Stimulated activated CD4-positive, alpha-beta T cell treated with anti-CD3 and anti-CD28 coated beads, TNF-alpha, amount 100 ng/mL, for 1 hour (primary cell): Measurements from ENCODE around the gene CCL2.
"Not testable (repeated sequence)": the region's sequence is repeated elsewhere in the genome, so short reads cannot be mapped to it uniquely, and the experiment has no call there.

Experiments
- DNase-seq, 3 donors: peaks; one replicate each; pipeline ENCODE4 v3.0.0-alpha.2; 2020; ENCODE audit warnings: low read depth in 3 of 3, low spot score in 1 of 3

The CCL2 gene

GRCh38 chr17:34254651-34255380 lies at the start of gene CCL2:
Gene CCL2, plus strand, starts transcription at chr17:34255285. Its CDS starts 65 bp downstream, at chr17:34255350.
- DNase-seq = no peak

GRCh38 chr17:34205401-34205800 lies 49.7 kb upstream of the CCL2 start:
- DNase-seq = no peak

GRCh38 chr17:34206569-34206968 lies 48.5 kb upstream of the CCL2 start:
- DNase-seq = no peak

GRCh38 chr17:34207572-34207971 lies 47.5 kb upstream of the CCL2 start:
- no peak for DNase-seq

GRCh38 chr17:34218748-34219147 lies 36.3 kb upstream of the CCL2 start:
- no peak for DNase-seq

- no peak for DNase-seq
Observed at GRCh38 chr17:34219405-34219804, 35.7 kb upstream of the CCL2 start.

- DNase-seq = no peak
Observed at GRCh38 chr17:34220045-34220751, 34.9 kb upstream of the CCL2 start.

GRCh38 chr17:34220752-34221395 lies 34.2 kb upstream of the CCL2 start:
- no peak for DNase-seq

GRCh38 chr17:34221411-34221810 lies 33.7 kb upstream of the CCL2 start:
- DNase-seq = no peak

GRCh38 chr17:34222722-34223497 lies 32.2 kb upstream of the CCL2 start:
- DNase-seq = no peak

- no peak for DNase-seq
Observed at GRCh38 chr17:34225046-34225445, 30.0 kb upstream of the CCL2 start.

GRCh38 chr17:34226011-34226743 lies 28.9 kb upstream of the CCL2 start:
- no peak for DNase-seq

- DNase-seq = no peak
Observed at GRCh38 chr17:34226744-34227034, 28.4 kb upstream of the CCL2 start.

GRCh38 chr17:34227293-34227692 lies 27.8 kb upstream of the CCL2 start:
- DNase-seq = not testable (repeated sequence)

- DNase-seq = no peak
Observed at GRCh38 chr17:34227707-34228106, 27.4 kb upstream of the CCL2 start.

- no peak for DNase-seq
Observed at GRCh38 chr17:34228781-34229180, 26.3 kb upstream of the CCL2 start.

- no peak for DNase-seq
Observed at GRCh38 chr17:34230342-34230741, 24.7 kb upstream of the CCL2 start.

GRCh38 chr17:34234616-34235015 lies 20.5 kb upstream of the CCL2 start:
- no peak for DNase-seq

GRCh38 chr17:34235389-34236028 lies 19.6 kb upstream of the CCL2 start:
- no peak for DNase-seq

- DNase-seq = no peak
Observed at GRCh38 chr17:34236281-34236892, 18.7 kb upstream of the CCL2 start.
